ENCODE results near the gene NUDT16L1. TPM values are rescaled to one million over a fixed set of nuclear protein-coding genes. Genes with fewer than 3 reads are reported as not detected.

The NUDT16L1 gene
- total and polyA plus RNA-seq, 9 of the 15 experiments (the other 6 are each of a cell fraction or from before 2014, with no cell fraction given), result 1.4 to 37.6 (median 13.7) TPM

GRCh38 chr16:4728676-4729075, 35.3 kb downstream of the NUDT16L1 start:
- Histone ChIP-seq H3K36me3 (ENCODE audit: control insufficient read depth, insufficient read depth, low read length) (peaks cover 60% of the 10 kb centered on the region), H2AFZ (ENCODE audit: low read depth, low read length) (no peak overlapping the region), H3K9me3 (replicated peaks; ENCODE audit: control insufficient read depth, insufficient read depth, low read depth, low read length) (no peaks in the 10 kb centered on the region), H3K9me1 (ENCODE audit: control insufficient read depth, insufficient read depth, low read length) (no peaks in the 10 kb centered on the region), H3K27ac (ENCODE audit: extremely low read depth, low read depth, low read length) (no peak overlapping the region), H3K79me2 (ENCODE audit: control insufficient read depth, insufficient read depth, low read length) (peaks cover 25% of the 10 kb centered on the region), H4K20me1 (replicated peaks; ENCODE audit: control insufficient read depth, insufficient read depth, low read length) (peaks cover 6% of the 10 kb centered on the region), H3K4me1 (replicated peaks in 1 of 2; ENCODE audit: control insufficient read depth in 2 of 2, insufficient read depth in 2 of 2, low read length in 2 of 2) (peaks cover 4 to 7% of the 10 kb centered on the region in 2 experiments; a peak in 3 of 5 replicates), H3K4me2 (ENCODE audit: insufficient read depth, low read length) (no peak overlapping the region), H3K9ac (ENCODE audit: insufficient read depth in 1 of 2, low read depth in 2 of 2, low read length in 2 of 2) (no peak overlapping the region), H3K4me3 (no peak overlapping the region), H3K27me3 (ENCODE audit: control insufficient read depth in 2 of 2, insufficient read depth in 2 of 2, low read length in 2 of 2) (no peaks in the 10 kb centered on the region)
- ATAC-seq (no peak), DNase-seq (ENCODE audit: extremely low read depth in 1 of 4, low spot score in 3 of 4) (no peak), FAIRE-seq (no peak)
- intact Hi-C loops (cut with micrococcal nuclease) (no loop called here), in situ Hi-C loops (cut with MboI) (no loop called here)
- BruUV-seq (replicated peaks), result no TSS peak
- ChIA-PET POLR2A (no interaction called here), CTCF (ENCODE audit: low intra/inter-chr PET ratio) (no interaction called here)
- WGBS (ENCODE audit: insufficient coverage, low coverage, missing lambda C conversion rate), result 92% methylated on average over 8 of the region's 8 CpGs
- TF ChIP-seq TFE3 (CRISPR knock-in tag; IDR thresholded peaks at IDR 0.05) (no peak), ZNF146 (CRISPR knock-in tag; IDR thresholded peaks at IDR 0.05; ENCODE audit: unreplicated experiment) (no peak), TRIM25 (IDR thresholded peaks at IDR 0.05; ENCODE audit: borderline replicate concordance) (no peak)
